MM.1S (cell line): Measurements from ENCODE around the gene FGF9.

ENCODE experiments used
- DNase-seq: peaks from one replicate; pipeline ENCODE4 v3.0.0-alpha.2; 2015
- H2AFZ ChIP-seq: fragments of 300-600 bp; sonication (generic); 2 replicates; pipeline ENCODE4 v1.6.0; 2016; ENCODE audit warnings: antibody characterized with exemption, low read length
- H3F3A ChIP-seq: fragments of 300-600 bp; sonication (generic); 2 replicates; pipeline ENCODE4 v1.6.1; 2016; ENCODE audit warnings: mild to moderate bottlenecking, antibody characterized with exemption, low read length, moderate library complexity, mixed read lengths; ENCODE audit not compliant: insufficient read depth
- H3K27ac ChIP-seq: fragments of 300-600 bp; sonication (generic); 2 replicates; pipeline ENCODE4 v1.5.1; 2016; ENCODE audit warnings: mild to moderate bottlenecking, low read length
- H3K27me3 ChIP-seq: fragments of 300-600 bp; sonication (generic); replicated peaks from 2 replicates; pipeline ENCODE4 v1.6.0; 2016; ENCODE audit warnings: low read length; ENCODE audit not compliant: insufficient read depth
- H3K36me3 ChIP-seq: fragments of 300-600 bp; sonication (generic); replicated peaks from 2 replicates; pipeline ENCODE4 v1.6.1; 2016; ENCODE audit warnings: mild to moderate bottlenecking, low read length, mixed read lengths; ENCODE audit not compliant: insufficient read depth
- H3K4me1 ChIP-seq: fragments of 300-600 bp; sonication (generic); 2 replicates; pipeline ENCODE4 v1.6.1; 2016; ENCODE audit warnings: low read length, mixed read lengths
- H3K4me2 ChIP-seq: fragments of 300-600 bp; sonication (generic); 2 replicates; pipeline ENCODE4 v1.6.0; 2016; ENCODE audit warnings: low read depth, low read length
- H3K4me3 ChIP-seq: fragments of 300-600 bp; sonication (generic); 2 replicates; pipeline ENCODE4 v1.5.1; 2016; ENCODE audit warnings: low read length, mixed read lengths
- H3K79me2 ChIP-seq: fragments of 300-600 bp; sonication (generic); 2 replicates; pipeline ENCODE4 v1.6.1; 2016; ENCODE audit warnings: mixed run types, low read length, mixed read lengths
- H3K9ac ChIP-seq: fragments of 300-600 bp; sonication (generic); 2 replicates; pipeline ENCODE4 v1.6.1; 2016; ENCODE audit warnings: low read length, mixed read lengths
- H3K9me2 ChIP-seq: fragments of 300-600 bp; sonication (generic); replicated peaks from 2 replicates; pipeline ENCODE4 v1.6.1; 2016; ENCODE audit warnings: mild to moderate bottlenecking, low read length, mixed read lengths; ENCODE audit not compliant: insufficient read depth
- H3K9me3 ChIP-seq: fragments of 300-600 bp; sonication (generic); replicated peaks from 2 replicates; pipeline ENCODE4 v1.6.1; 2016; ENCODE audit warnings: mild to moderate bottlenecking, low read length, mixed read lengths; ENCODE audit not compliant: insufficient read depth
- H4K20me1 ChIP-seq: fragments of 300-600 bp; sonication (generic); 2 replicates; pipeline ENCODE4 v1.6.1; 2016; ENCODE audit warnings: mild to moderate bottlenecking, low read length, moderate library complexity, mixed read lengths; ENCODE audit not compliant: insufficient read depth
- EZH2 ChIP-seq: fragments of 300-600 bp; sonication (generic); optimal IDR thresholded peaks from 2 replicates; pipeline ENCODE3; 2017; ENCODE audit warnings: low read depth, mild to moderate bottlenecking, antibody characterized with exemption, low read length, mixed read lengths
- EZH2phosphoT487 ChIP-seq: fragments of 300-600 bp; sonication (generic); IDR thresholded peaks from 2 replicates; pipeline ENCODE4 v1.6.1; 2018; ENCODE audit warnings: antibody characterized with exemption, low read length
- TF ChIP-seq, protein P1 (sequence below): fragments of 300-600 bp; sonication (generic); IDR thresholded peaks from 2 replicates; pipeline ENCODE4 v1.5.1; 2016; ENCODE audit warnings: antibody characterized with exemption, low read length, mixed read lengths

Gene FGF9

DNA sequence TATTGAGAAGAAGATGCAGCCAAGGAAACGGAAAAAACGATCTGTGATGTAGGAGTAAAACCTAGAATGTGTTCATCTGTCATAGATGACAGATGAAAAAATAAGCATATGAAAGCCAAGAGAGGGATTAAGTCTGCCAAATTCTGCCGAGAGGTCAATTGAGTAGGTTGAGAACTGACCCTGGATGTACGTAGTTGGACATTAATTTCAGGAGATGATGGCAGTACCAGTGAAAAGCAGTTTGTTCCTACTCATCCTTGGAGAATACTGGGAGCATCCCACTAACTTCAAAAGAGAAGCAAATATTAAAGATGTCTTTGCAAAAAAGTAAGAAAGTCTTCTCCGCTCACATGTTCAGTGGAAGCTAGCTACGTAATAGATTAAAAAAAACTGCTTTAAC, 11.8 kb upstream of the FGF9 start:
- Histone ChIP-seq H2AFZ (no peak overlapping the region), H3K79me2 (no peaks in the 10 kb centered on the region), H4K20me1 (no peaks in the 10 kb centered on the region), H3K9ac (no peak overlapping the region), H3F3A (no peaks in the 10 kb centered on the region), H3K4me2 (no peak overlapping the region), H3K4me3 (no peak overlapping the region), H3K9me2 (no peaks in the 10 kb centered on the region), H3K27ac (no peak overlapping the region), H3K27me3 (no peaks in the 10 kb centered on the region), H3K36me3 (no peaks in the 10 kb centered on the region), H3K9me3 (no peaks in the 10 kb centered on the region), H3K4me1 (no peaks in the 10 kb centered on the region)
- DNase-seq: no peak
- no peak for TF ChIP-seq EZH2phosphoT487
- no peak for TF ChIP-seq EZH2
- TF ChIP-seq, protein P1, sequence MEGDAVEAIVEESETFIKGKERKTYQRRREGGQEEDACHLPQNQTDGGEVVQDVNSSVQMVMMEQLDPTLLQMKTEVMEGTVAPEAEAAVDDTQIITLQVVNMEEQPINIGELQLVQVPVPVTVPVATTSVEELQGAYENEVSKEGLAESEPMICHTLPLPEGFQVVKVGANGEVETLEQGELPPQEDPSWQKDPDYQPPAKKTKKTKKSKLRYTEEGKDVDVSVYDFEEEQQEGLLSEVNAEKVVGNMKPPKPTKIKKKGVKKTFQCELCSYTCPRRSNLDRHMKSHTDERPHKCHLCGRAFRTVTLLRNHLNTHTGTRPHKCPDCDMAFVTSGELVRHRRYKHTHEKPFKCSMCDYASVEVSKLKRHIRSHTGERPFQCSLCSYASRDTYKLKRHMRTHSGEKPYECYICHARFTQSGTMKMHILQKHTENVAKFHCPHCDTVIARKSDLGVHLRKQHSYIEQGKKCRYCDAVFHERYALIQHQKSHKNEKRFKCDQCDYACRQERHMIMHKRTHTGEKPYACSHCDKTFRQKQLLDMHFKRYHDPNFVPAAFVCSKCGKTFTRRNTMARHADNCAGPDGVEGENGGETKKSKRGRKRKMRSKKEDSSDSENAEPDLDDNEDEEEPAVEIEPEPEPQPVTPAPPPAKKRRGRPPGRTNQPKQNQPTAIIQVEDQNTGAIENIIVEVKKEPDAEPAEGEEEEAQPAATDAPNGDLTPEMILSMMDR: no peak

DNA sequence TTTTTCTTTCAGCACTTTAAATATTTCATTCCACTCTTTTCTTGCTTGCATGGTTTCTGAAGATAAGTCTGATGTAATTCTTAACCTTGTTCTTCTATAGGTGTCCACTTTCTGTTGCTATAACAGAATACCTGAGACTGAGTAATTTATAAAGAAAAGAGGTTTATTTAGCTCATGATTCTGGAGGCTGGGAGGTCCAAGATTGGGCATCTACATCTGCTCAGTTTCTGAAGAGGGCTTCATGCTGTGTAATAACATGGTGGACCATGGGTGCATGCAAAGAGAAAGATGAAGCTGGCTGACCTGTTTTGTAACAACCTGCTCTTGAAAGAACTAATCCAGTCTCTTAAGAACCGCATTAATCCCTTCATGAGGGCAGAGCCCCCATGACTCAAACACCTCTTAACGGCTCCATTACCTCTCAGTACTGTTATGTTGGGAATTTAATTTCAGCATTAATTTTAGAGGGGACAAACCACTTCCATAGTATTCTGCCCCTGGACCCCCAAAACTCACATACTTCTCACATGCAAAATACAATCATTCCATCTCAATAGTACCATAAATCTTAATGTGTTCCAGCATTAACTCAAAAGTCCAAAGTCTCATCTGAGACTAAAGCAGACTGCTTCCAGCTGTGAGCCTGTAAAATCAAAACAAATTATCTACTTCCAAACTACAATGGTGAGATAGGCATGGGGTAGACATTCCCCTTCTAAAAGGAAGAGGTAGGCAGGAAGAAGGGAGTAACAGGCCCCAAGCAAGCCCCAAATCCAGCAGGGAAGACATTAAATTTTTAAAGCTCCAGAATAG, 9.6 kb upstream of the FGF9 start:
- Histone ChIP-seq H3K4me2 (no peak overlapping the region), H2AFZ (no peak overlapping the region), H3K27me3 (no peaks in the 10 kb centered on the region), H4K20me1 (no peaks in the 10 kb centered on the region), H3K4me3 (no peak overlapping the region), H3K4me1 (no peaks in the 10 kb centered on the region), H3K79me2 (no peaks in the 10 kb centered on the region), H3K9me3 (no peaks in the 10 kb centered on the region), H3K36me3 (no peaks in the 10 kb centered on the region), H3F3A (no peaks in the 10 kb centered on the region), H3K9ac (no peak overlapping the region), H3K9me2 (no peaks in the 10 kb centered on the region), H3K27ac (no peak overlapping the region)
- TF ChIP-seq, protein P1: no peak
- DNase-seq: no peak

DNA sequence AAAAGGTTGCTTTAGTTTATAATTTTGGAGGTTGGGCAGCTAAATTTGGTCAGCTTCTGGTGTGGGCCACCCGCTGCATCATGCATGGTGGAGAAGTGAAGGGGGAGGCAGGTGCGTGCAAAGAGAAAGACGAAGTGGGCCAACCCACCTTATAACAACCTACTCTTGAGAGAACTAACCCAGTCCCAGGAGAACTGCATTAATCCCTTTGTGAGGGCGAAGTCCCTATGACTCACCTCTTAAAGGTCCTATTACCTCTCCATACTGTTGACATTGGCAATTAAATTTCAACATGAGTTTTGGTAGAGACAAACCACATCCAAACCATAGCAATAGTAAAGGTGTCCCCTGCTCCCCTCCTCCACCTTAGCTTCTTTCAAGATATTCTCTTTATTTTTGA, 7.7 kb upstream of the FGF9 start:
- DNase-seq: no peak
- Histone ChIP-seq H2AFZ (no peak overlapping the region), H4K20me1 (no peaks in the 10 kb centered on the region), H3K4me1 (peaks cover under 1% of the 10 kb centered on the region; the same call in 1 of the 2 replicates), H3K36me3 (no peaks in the 10 kb centered on the region), H3F3A (no peaks in the 10 kb centered on the region), H3K79me2 (no peaks in the 10 kb centered on the region), H3K9ac (no peak overlapping the region), H3K9me3 (no peaks in the 10 kb centered on the region), H3K27ac (no peak overlapping the region), H3K4me3 (no peak overlapping the region), H3K27me3 (no peaks in the 10 kb centered on the region), H3K9me2 (no peaks in the 10 kb centered on the region), H3K4me2 (no peak overlapping the region)
- TF ChIP-seq EZH2phosphoT487: no peak
- TF ChIP-seq, protein P1: no peak
- TF ChIP-seq EZH2: no peak
